Neural crest cell (in vitro differentiated cells): Measurements from ENCODE around the gene EDIL3. TPM values are rescaled to one million over a fixed set of nuclear protein-coding genes. Genes with fewer than 3 reads are reported as not detected.

Experiments
- DNase-seq: peaks from one replicate; pipeline ENCODE4 v3.0.0; 2021; ENCODE audit warnings: low read depth, mixed read lengths, low spot score
- H3K27ac Mint-ChIP-seq: one replicate; pipeline ENCODE4 v1.8.0; 2021; ENCODE audit warnings: mild to moderate bottlenecking, mixed read lengths; ENCODE audit not compliant: unreplicated experiment
- H3K27me3 Mint-ChIP-seq: 2 replicates; pipeline ENCODE4 v1.8.0; 2021; ENCODE audit warnings: low read depth, mild to moderate bottlenecking, mixed read lengths
- H3K36me3 Mint-ChIP-seq: 2 replicates; pipeline ENCODE4 v1.8.0; 2021; ENCODE audit warnings: low read depth, mild to moderate bottlenecking, mixed read lengths
- H3K4me1 Mint-ChIP-seq: 2 replicates; pipeline ENCODE4 v1.8.0; 2021; ENCODE audit warnings: mixed read lengths
- H3K4me3 Mint-ChIP-seq: one replicate; pipeline ENCODE4 v1.8.0; 2021; ENCODE audit warnings: mild to moderate bottlenecking, mixed read lengths
- H3K9me3 Mint-ChIP-seq: 2 replicates; pipeline ENCODE4 v1.8.0; 2021; ENCODE audit warnings: mixed read lengths
- total RNA-seq: library from RNA; stranded (reverse); gene quantifications from 2 replicates; pipeline ENCODE4 v1.2.1, GENCODE V29; 2021
- TF ChIP-seq, protein P1 (sequence below): fragments of 200-600 bp; sonication (generic); conservative IDR thresholded peaks from 2 replicates; pipeline ENCODE4 v1.5.0; 2021; ENCODE audit warnings: antibody characterized with exemption, mild to moderate bottlenecking

Gene EDIL3
- total RNA-seq, 1 donor from 2014 or later, result 1.2 TPM

- DNase-seq, result no peak
- TF ChIP-seq, protein P1, sequence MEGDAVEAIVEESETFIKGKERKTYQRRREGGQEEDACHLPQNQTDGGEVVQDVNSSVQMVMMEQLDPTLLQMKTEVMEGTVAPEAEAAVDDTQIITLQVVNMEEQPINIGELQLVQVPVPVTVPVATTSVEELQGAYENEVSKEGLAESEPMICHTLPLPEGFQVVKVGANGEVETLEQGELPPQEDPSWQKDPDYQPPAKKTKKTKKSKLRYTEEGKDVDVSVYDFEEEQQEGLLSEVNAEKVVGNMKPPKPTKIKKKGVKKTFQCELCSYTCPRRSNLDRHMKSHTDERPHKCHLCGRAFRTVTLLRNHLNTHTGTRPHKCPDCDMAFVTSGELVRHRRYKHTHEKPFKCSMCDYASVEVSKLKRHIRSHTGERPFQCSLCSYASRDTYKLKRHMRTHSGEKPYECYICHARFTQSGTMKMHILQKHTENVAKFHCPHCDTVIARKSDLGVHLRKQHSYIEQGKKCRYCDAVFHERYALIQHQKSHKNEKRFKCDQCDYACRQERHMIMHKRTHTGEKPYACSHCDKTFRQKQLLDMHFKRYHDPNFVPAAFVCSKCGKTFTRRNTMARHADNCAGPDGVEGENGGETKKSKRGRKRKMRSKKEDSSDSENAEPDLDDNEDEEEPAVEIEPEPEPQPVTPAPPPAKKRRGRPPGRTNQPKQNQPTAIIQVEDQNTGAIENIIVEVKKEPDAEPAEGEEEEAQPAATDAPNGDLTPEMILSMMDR, result no peak
- Mint-ChIP-seq H3K9me3 (no peaks in the 10 kb centered on the region), H3K36me3 (no peaks in the 10 kb centered on the region), H3K4me1 (no peaks in the 10 kb centered on the region), H3K27ac (no peak overlapping the region), H3K4me3 (no peak overlapping the region), H3K27me3 (no peaks in the 10 kb centered on the region)
Observed at GRCh38 chr5:84275609-84276008, 109.1 kb downstream of the EDIL3 start.

- Mint-ChIP-seq H3K4me3 (no peak overlapping the region), H3K27ac (no peak overlapping the region), H3K36me3 (no peaks in the 10 kb centered on the region), H3K9me3 (no peaks in the 10 kb centered on the region), H3K4me1 (no peaks in the 10 kb centered on the region), H3K27me3 (no peaks in the 10 kb centered on the region)
- TF ChIP-seq, protein P1, result peak; percentile 76
- DNase-seq, result peak; percentile 42
Observed at GRCh38 chr5:84274585-84275468, 109.9 kb downstream of the EDIL3 start.

DNA sequence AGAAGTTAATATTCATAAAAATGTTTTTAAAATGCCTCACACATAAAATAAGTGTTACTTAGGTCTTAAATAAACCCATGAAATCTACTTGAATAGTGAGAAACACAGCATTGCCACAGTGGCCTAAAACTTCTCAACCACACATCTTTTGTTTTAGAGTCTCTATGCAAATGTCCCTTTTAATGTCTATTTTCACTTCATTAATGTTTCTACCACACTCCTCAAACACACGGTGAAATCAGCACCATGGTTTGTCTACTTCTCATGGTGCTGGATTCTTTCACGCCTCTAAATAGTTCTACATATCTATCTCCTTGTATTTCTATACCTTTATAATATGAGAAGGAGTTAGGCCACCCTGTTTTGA lies 111.2 kb downstream of the EDIL3 start:
- no peak for DNase-seq
- Mint-ChIP-seq H3K4me3 (no peak overlapping the region), H3K27me3 (no peaks in the 10 kb centered on the region), H3K36me3 (no peaks in the 10 kb centered on the region), H3K9me3 (no peaks in the 10 kb centered on the region), H3K4me1 (no peaks in the 10 kb centered on the region), H3K27ac (no peak overlapping the region)
- TF ChIP-seq, protein P1, result no peak

- no peak for DNase-seq
- Mint-ChIP-seq H3K27ac (no peak overlapping the region), H3K9me3 (no peaks in the 10 kb centered on the region), H3K4me1 (no peaks in the 10 kb centered on the region), H3K27me3 (no peaks in the 10 kb centered on the region), H3K36me3 (no peaks in the 10 kb centered on the region), H3K4me3 (no peak overlapping the region)
- TF ChIP-seq, protein P1, result no peak
Observed at GRCh38 chr5:84272771-84273516, 111.7 kb downstream of the EDIL3 start.

DNA sequence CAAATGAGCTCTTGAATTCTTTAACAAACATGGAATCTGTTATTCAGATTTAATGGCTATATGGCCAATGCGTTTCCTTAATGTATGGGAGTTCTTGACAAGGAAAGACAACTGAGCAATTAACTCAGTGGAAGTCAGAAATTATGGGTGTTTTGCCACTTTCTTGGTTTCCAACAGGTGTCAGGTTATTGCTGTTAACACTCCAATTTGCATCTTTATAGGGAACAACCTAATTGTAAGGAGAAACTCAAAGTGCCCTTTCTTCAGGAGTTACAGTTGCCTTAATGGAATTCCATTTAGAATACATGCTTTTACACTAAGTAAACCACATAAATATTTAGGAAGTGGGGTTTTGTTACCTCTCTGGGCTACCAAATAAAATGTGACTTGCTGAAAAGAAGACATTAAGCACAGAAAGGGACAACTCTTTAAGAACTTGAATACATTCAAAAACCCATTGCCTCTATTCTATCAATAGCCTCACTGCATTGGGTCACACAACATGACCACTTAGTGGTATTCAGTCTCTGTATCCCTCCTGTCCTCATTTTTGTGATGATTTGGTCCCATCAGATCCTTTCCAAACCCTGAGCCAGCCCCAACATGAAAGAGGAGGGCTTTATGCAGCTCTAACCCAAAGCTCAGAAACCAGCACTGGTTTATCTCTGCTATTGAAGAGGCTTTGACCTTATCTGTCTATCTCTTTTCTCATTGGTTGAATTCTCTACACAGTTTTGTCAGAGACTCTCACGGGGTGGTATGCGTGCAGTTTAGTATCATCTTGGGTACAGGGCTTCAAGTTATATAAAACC lies 118.7 kb downstream of the EDIL3 start:
- H3K9me3 Mint-ChIP-seq, result no peaks in the 10 kb centered on the region

More for the DNA sequence above, 118.7 kb downstream of the EDIL3 start:
- Mint-ChIP-seq H3K4me1 (no peaks in the 10 kb centered on the region), H3K27ac (no peak overlapping the region), H3K4me3 (no peak overlapping the region), H3K27me3 (no peaks in the 10 kb centered on the region), H3K36me3 (no peaks in the 10 kb centered on the region)
- TF ChIP-seq, protein P1, result no peak
- DNase-seq, result no peak
